ES-I3 (cell line): ENCODE data around the gene CCR2.
"Not testable (repeated sequence)": the region's sequence is repeated elsewhere in the genome, so short reads cannot be mapped to it uniquely, and the experiment has no call there.

Experiments used
- H3K36me3 ChIP-seq: 2 replicates; pipeline ENCODE4 v1.6.1; 2013; ENCODE audit warnings: mild to moderate bottlenecking, low read length, control low read depth, moderate library complexity; ENCODE audit not compliant: insufficient read depth
- H3K4me1 ChIP-seq: 2 replicates; pipeline ENCODE4 v1.6.1; 2013; ENCODE audit warnings: mild to moderate bottlenecking, control low read depth, low read length; ENCODE audit not compliant: insufficient read depth
- H3K9ac ChIP-seq: 2 replicates; pipeline ENCODE4 v1.6.1; 2013; ENCODE audit warnings: low read depth, mild to moderate bottlenecking, low read length, moderate library complexity
- H3K9me3 ChIP-seq: 2 replicates; pipeline ENCODE4 v1.6.1; 2013; ENCODE audit warnings: mild to moderate bottlenecking, low read length, moderate library complexity; ENCODE audit not compliant: control insufficient read depth, insufficient read depth

Gene CCR2

DNA sequence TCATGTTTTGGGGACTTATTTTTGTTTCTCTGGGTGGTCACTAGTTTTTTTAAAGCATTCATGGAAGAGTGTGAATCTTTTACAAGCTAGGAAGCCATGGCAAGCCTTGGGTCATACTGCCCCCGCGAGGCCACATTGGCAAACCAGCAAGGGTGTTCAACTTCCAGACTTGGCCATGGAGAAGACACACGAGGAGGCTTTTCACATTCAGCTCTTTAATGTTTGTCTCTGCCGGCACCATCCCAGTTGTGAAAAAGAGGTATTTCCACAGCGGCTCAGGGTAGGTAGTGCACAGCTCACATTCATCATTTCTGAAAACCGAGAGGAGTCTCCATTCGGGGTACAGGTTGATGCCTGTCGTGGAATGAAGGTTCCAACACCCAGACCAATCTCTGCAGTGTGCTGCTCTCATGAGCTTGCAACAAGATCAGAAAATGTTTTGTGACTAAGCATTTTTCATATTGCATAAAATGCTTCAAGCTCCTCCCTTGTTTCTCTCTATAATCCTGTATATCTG is 24.6 kb downstream of the CCR2 start:
- Histone ChIP-seq H3K36me3 (no peaks in the 10 kb centered on the region), H3K9ac (no peak overlapping the region), H3K9me3 (no peaks in the 10 kb centered on the region), H3K4me1 (peaks cover 12% of the 10 kb centered on the region)

DNA sequence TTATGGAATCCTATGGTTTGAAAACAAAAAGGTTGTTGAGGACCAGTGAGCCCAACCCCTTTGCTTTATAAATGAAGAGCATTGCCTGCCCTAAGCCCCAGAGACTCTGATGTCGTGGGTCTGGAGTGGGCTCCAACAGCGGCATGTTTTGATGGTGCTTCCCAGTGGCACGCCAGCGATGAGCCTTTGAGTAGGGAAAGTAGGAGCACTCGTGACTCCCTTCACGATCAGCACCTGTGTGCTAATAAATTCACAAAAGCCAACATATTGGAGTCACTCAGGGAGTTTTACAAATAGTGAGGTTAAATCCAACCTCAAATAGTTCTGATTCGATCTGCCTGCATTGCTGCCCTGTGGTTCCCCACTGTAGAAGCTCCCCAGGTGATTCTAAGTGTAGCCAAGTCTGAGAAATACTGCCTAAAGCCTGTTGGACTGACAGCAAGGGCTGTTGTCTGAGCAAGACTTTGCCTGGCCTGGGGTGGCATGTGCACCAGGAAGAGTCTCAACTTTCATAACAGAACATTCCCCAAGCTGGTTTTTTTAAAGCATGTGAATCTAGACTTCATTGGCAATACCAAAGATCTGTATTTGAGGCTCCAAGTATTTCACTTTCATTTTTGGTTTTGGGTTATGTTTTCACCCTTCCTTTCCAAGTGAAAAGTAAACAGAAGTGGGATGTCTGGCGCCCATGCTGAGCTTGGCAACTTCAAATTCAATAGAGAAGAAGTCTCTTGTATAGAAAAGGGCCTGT is 26.7 kb downstream of the CCR2 start:
- H3K9ac ChIP-seq = no peak overlapping the region
- H3K4me1 ChIP-seq = peaks cover 11% of the 10 kb centered on the region
- no peaks in the 10 kb centered on the region for H3K36me3 ChIP-seq
- H3K9me3 ChIP-seq = no peaks in the 10 kb centered on the region

DNA sequence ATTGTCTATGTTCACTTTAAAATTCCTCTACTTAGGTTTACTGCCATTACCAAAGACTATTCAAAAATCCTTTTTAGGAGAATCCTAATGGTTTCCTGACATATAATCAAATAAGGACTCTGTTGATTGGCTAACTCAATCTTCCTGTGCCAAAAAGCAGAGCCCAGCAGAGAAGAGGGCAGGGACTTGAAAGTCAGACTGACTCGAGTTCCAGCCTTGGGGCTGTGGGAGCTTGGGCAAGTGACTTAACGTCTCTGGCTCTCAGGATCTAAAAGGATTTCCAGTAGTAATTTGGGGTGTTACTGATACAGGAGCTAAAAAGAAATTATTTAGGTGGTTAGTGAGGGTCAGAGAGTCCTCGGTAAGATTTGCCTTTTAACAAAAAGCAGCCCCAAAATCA is 27.7 kb downstream of the CCR2 start:
- H3K36me3 ChIP-seq = no peaks in the 10 kb centered on the region
- no peaks in the 10 kb centered on the region for H3K9me3 ChIP-seq
- H3K9ac ChIP-seq = no peak overlapping the region
- peaks cover 8% of the 10 kb centered on the region for H3K4me1 ChIP-seq

DNA sequence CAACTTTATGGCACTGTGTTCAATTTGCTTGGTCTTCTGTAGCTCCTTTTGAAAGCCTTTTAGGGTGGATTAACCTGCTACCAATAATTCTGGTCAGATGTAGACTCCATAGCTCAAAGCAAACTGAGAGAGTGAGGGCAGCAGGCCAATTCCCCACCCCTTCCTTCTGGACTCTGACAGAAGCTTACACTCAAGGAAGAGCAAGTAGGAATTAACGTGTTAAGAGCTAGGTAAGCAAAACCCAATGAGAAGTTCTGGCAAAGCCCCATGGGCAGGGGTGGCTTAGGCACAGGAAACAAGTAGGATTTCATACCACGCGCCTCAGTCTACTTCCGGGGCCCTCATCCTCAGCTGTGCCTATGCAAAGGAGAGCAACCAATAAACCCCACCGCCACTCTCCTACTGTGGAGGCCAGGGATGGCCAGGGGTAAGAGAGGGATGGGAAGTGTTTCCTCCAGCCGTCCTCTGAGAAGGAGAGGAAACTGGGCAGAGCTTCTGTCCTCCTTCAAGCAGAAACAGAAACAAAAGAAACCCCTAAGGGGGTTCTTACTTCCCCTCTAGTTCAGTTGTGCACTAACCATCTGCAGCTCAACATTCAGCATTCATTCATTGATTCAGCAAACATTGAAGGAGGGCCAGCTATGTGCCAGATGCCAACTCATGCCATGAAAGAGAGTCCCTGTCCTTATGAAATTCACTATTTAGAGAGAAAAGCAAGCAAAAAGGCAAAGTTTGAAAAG is 29.5 kb downstream of the CCR2 start:
- Histone ChIP-seq H3K9me3 (no peaks in the 10 kb centered on the region), H3K4me1 (peaks cover 8% of the 10 kb centered on the region), H3K9ac (no peak overlapping the region)

GRCh38 chr3:46383951-46384330 is 30.0 kb downstream of the CCR2 start:
- Histone ChIP-seq H3K36me3 (no peaks in the 10 kb centered on the region), H3K4me1 (peaks cover 8% of the 10 kb centered on the region), H3K9me3 (no peaks in the 10 kb centered on the region), H3K9ac (no peak overlapping the region)

More for the DNA sequence above, 29.5 kb downstream of the CCR2 start:
- no peaks in the 10 kb centered on the region for H3K36me3 ChIP-seq

DNA sequence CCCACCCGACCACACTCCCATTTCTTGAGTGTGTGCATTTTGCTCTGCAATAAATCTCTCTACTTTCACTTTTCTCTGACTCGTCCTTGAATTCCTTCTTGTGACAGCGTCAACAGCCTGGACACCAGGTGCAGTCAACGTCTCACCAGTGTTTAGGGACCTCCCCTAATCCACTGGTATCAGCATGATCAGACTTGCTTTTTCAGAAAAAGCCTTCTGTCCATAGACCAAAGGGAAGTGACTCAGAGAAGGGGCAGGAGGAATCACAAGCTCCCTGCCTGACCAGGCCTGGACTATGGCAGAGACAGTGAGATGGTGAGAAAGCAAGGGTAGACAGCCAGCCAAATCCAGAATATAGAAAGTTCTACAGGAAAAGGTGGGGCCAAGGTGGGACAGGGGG is 32.3 kb downstream of the CCR2 start:
- Histone ChIP-seq H3K4me1 (no peaks in the 10 kb centered on the region), H3K36me3 (no peaks in the 10 kb centered on the region), H3K9me3 (no peaks in the 10 kb centered on the region), H3K9ac (no peak overlapping the region)

GRCh38 chr3:46388847-46389246 is 34.9 kb downstream of the CCR2 start:
- not testable (repeated sequence) for H3K4me1 ChIP-seq, H3K9me3 ChIP-seq, H3K36me3 ChIP-seq, H3K9ac ChIP-seq

- H3K4me1 ChIP-seq = peaks cover 6% of the 10 kb centered on the region; the same call in 1 of the 2 replicates
- no peaks in the 10 kb centered on the region for H3K36me3 ChIP-seq
- no peaks in the 10 kb centered on the region for H3K9me3 ChIP-seq
- H3K9ac ChIP-seq = no peak overlapping the region
Measured at GRCh38 chr3:46389306-46389705, 35.4 kb downstream of the CCR2 start.

DNA sequence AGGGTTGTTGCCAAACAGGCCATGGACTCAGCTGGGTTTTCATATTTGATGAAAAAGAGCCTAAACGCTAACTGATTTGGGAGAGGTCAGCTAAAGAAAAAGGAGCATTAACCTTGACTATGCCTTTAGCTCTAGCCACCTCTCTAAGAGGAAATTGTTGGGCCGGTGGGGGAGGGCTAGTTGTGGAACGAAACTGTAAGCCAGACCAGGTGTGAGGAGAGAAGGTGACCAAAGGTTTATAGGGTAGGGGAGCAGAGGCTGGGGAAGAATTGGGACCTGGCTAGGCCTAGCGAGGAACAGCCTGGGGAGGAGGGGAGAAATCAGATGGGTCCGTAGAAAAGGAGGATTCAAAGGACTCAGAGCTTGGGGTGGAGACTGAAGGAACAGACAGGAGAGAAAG is 37.6 kb downstream of the CCR2 start:
- not testable (repeated sequence) for H3K4me1 ChIP-seq, H3K9me3 ChIP-seq, H3K9ac ChIP-seq, H3K36me3 ChIP-seq

DNA sequence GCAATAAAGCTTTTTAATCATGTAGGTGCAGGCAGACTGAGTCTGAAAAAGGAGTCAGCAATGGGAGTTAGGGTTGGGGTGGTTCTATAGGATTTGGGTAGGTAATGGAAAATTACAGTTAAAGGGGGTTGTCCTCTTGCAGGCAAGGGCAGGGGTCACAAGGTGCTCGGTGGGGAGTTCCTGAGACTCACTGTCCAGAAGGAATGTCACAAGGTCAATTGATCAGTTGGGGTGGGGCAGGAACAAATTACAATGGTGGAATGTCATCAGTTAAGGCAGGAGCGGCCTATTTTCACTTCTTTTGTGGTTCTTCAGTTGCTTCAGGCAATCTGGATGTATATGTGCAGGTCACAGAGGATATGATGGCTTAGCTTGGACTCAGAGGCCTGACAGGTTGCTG is 39.1 kb downstream of the CCR2 start:
- H3K9me3 ChIP-seq = no peaks in the 10 kb centered on the region
- H3K9ac ChIP-seq = no peak overlapping the region
- H3K4me1 ChIP-seq = peaks cover 6% of the 10 kb centered on the region; the same call in 1 of the 2 replicates
- no peaks in the 10 kb centered on the region for H3K36me3 ChIP-seq

GRCh38 chr3:46393554-46394434 is 39.9 kb downstream of the CCR2 start:
- H3K36me3 ChIP-seq = no peaks in the 10 kb centered on the region
- no peaks in the 10 kb centered on the region for H3K9me3 ChIP-seq
- H3K4me1 ChIP-seq = peaks cover 6% of the 10 kb centered on the region; the same call in 1 of the 2 replicates
- no peak overlapping the region for H3K9ac ChIP-seq

DNA sequence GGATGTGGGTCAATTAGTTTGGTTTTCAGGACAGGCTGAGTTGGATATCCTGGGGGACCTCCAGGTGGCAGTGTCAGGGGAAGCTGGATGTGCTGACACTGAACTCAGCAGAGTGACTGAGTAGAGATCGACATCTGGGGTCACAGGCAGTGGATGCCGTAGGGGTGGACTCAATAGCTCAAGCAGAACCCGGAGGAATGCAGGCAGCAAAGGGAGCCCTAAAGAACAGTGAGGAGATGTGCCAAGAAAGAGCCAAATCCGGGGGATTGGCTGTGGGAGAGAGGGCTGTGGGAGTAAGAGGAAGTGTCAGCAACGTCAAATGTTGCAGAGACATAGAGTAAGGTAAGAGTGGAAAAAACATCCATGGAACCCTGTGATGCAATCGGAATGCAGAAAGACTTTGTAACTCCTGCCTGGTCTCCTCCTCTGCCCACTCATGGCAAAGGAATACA is 41.3 kb downstream of the CCR2 start:
- peaks cover 6% of the 10 kb centered on the region; the same call in 1 of the 2 replicates for H3K4me1 ChIP-seq
- no peak overlapping the region for H3K9ac ChIP-seq
- no peaks in the 10 kb centered on the region for H3K36me3 ChIP-seq
- no peaks in the 10 kb centered on the region for H3K9me3 ChIP-seq

DNA sequence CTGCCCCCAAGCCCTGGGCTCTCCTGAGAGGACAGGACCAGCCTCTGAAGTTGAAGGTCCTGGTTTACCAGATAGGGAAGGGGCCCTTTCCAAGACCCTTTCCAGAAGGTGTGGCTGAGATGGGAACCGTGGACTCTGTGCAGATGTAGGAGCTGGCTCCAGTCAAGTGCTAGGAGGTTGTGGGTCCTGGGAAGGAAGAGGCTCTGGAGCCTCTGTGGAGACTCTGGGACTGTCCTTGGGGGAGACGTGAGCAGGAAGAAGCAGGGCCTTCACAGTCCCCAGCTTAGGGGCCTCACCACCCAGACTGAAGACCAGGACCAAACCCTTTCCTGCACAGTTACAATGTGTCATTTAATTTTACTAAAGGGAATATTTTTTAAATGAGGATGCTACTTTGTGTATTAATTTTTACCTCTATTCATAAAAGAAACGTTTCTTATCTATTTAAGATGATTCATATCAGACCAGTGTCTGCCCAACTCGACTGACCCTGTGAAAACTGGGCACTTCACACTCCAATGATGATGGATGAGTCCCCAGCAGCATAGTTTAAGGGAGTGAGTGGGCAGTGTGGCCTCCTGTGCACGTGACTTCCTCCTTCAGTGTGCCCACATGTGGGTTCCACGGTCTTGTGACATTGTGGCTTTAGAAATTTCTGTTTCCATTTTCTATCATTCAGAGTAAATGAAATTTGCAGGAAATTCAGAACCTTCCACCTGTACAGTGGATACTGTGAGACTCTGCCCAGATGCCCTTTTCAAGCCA is 42.0 kb downstream of the CCR2 start:
- Histone ChIP-seq H3K9ac (no peak overlapping the region), H3K4me1 (peaks cover 6% of the 10 kb centered on the region; the same call in 1 of the 2 replicates), H3K36me3 (no peaks in the 10 kb centered on the region), H3K9me3 (no peaks in the 10 kb centered on the region)
